ENCODE measurements around the gene BTBD6.

Gene BTBD6

GRCh38 chr14:105211758-105212089 lies 36.6 kb upstream of the BTBD6 start:
- no peak for DNase-seq

GRCh38 chr14:105212541-105213300 lies 35.6 kb upstream of the BTBD6 start:
- DNase-seq = no peak

DNA sequence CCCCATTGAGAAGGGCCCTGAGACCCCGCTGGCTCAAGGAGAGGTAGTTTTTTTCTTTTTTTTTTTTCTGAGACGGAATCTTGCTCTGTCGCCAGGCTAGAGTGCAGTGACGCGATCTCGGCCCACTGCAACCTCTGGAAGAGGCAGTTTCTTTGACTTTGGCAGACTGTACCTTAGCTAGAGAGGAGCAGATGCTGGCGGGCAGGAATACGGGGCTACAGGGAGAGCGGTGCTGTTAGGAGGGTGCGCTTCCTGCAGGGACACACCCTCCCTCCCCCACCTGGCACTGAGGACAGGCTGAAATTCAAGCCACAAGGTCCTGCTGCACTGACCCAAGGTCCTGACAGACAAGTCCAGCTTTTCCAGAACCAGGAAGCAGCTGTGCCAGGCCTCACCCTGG lies 35.0 kb upstream of the BTBD6 start:
- no peak for DNase-seq

- DNase-seq = no peak
These were observed 33.9 kb upstream of the BTBD6 start for GRCh38 chr14:105214324-105214915.

- no peak for DNase-seq
These were observed 32.7 kb upstream of the BTBD6 start for GRCh38 chr14:105215602-105216001.

DNA sequence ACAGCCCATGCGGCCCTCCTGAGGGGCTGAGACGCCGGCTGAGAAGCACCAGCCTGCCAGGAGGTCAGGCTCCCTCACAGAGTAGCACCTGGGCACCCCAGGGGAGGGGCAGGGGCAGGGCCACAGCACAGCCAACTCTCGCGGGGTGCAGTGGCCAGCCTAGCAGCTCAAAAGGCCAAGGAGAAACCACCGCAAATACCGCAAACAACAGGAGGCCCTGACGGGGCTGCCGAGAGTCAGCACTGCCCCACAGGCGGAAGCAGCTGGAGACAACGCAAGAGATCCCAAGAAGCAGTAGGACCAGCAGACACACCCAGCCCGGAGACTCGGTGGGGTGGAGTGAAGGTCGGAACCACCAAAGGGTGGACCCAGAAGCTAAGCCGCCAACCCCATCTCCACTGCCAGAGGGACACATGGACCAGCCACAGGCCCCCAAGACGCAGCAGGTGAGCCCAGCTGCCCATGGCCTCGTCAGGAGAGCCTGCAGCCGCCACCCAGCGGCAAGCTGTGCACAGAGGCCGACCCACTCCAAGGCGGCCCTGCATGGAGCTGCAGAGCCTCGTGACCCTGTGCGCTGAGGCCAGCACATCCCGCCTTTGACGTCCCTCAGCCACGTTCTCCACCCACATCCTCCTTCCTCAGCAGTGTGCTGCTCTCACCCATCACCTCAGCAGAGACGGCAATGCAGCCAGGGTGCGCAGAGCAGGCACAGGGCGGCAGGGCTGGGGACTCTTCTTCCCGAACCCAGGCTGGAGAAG lies 31.7 kb upstream of the BTBD6 start:
- DNase-seq = no peak

DNA sequence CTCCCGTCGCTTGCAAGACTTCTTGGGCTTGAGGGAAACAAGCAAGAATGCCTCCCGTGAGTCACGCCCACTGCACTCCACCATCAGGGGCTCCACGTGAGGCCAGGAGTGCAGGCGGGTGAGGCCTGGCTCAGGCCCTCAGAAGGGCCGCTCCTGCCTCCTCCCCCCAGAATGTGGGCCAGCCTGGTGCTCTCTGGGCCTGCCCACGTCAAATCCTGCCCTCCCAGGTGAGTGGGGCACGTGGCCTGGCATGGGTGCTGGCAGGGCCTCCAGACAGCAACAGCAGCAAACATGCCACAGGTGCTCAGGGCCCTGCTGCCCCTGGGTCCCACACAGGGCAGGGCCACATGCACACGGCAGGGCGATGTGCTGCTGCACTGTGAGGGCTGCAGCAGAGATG lies 30.6 kb upstream of the BTBD6 start:
- DNase-seq = no peak

DNA sequence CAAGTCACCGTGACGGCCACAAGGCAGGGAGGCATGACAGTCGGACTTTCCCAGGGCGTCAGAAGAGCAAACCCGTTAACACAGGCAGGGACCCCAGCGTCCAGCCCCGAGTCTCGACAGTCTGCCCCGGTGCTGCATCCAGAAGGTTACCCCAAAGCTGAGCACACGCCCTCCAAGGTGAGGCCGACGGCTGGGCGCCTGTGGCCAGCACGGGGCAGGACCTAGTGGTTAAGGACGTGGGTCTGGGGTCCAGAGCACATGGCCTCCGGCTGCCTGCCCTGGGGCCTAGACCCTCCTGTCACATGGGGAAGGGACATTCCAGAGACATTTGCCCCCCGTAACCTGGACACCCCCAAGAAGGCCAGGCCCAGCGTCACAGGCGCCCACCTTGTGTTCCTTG lies 29.7 kb upstream of the BTBD6 start:
- DNase-seq = no peak

- no peak for DNase-seq
These were observed 29.2 kb upstream of the BTBD6 start for GRCh38 chr14:105219043-105219612.

DNA sequence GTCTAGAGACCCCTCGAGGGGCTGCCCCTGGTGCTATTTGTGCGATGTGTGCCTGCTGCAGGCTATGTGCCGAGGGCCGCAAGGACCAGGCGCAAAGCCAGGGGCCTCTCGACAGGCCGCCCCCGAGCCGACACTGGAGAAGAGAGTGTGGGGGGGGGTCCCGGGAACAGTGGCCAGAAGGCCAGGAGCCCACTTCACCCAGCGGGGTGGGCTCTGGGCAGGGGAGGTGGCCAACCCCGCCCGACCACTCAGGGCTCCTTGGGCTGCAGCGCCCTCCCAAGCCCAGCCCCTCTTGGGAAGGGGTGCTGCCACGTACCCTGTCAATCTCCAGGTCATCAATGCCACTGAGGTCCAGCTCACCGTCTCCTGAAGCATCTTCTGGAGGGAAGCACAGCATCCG lies 28.6 kb upstream of the BTBD6 start:
- no peak for DNase-seq

DNA sequence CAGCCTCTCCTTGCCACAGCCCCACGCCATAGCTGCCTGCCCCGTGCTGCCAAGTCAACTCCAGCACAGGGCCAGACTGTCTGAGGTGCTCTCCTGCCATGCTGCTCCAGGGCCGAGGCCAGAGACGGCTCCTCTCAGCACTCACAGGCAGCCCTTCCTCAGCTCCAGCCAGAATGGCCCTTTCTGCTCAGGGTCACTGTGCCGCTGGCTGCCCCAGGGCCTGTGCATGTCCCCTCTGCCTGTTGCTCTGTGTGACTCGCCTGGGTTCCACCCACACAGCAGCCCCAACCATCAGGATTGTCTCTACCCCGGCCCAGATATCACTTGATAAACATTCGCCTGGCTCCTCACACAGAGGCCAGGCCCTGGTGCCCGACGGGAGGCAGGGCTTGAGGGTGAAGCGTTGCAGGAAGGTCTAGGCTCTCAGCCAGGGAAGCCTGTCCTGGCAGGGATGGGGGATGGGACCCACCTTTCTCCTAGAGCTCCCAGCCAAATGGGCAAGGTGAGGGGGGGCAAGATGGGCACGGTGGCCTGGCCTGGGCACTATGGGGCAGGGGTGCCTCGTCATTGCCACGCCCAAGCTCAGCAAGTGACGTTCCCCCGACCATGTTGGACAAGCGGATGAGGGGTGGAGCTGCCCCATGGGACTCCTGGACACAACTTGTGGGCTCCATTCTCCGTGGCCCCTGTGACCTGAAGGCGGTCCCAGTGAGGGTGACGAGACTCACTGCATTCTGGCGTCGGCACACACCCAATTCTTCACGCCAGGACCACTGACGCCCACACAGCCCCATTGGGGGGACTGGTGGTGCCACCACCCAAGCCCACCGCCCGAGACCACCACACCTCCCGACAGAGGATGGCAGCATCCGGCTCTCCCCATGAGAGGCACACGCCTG lies 27.4 kb upstream of the BTBD6 start:
- no peak for DNase-seq

- DNase-seq = no peak
These were observed 26.6 kb upstream of the BTBD6 start for GRCh38 chr14:105221598-105222178.

DNA sequence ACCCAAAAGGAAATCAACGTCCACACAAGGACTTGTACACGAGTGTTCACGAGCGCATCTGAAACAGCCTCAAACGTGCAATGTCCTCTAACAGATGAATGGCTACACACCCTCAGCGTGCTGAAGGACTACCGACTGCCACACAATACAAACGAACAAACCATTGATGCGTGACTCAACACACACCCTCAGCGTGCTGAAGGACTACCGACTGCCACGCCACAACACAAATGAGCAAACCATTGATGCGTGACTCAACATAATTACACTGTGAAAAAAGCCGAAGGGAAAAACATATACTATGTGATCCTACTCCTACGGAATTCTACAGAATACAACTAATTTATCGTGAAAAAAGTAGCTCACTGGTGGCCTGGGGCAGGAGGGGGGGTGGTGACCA lies 25.1 kb upstream of the BTBD6 start:
- no peak for DNase-seq

DNA sequence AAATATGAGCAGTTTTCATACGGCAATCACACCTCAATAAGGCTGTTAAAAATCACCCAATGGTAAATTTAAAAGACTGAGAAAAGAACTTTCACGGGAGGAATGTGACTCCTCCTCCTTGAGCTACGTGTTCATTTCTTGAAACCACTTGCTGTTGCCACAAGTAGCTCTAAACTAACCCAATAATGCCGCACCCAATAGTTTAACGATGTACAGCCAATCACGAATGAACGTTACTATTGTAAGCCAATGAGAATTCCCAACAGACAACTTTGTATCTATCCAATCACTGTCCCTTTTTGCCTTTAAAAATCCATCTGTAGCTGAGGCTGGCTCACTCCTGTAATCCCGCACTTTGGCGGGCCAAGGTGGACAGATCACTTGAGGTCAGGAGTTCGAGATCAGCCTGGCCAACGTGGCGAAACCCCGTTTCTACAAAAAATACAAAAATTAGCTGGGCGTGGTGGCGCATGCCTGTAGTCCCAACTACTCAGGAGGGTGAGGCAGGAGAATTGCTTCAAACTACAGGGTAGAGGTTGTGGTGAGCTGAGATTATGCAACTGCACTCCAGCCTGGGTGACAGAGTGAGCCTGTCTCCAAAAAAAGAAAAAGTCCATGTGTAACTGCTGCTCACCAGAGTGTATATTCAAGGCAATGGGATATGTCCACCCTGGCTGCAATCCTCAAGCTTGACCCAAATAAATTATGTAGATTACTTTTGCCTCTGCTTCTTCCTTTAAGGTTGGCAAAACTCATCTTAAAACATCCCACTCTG lies 24.4 kb upstream of the BTBD6 start:
- no peak for DNase-seq

- no peak for DNase-seq
These were observed 23.3 kb upstream of the BTBD6 start for GRCh38 chr14:105224845-105225570.

GRCh38 chr14:105226198-105226597 lies 22.1 kb upstream of the BTBD6 start:
- DNase-seq = no peak

GRCh38 chr14:105227346-105227745 lies 21.0 kb upstream of the BTBD6 start:
- DNase-seq = no peak

DNA sequence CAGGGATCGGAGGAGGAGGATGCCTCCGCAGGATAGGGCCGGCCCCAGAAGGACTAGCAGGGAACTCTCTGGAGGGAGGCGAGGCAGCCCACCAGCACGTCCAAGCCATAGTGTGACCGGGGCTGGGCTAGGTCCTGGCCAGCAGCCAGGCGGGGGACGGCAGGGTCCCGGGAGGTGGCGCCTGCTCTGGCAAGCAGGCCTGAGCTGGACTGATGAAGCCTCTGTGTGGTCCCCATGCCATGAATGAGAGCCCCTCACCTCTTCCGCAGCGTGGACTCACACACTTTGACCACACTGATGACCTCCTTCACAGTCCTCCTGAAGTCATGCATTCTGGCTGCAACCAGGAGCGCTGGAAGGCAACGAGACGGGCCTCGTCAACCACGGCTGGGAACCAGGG lies 19.8 kb upstream of the BTBD6 start:
- DNase-seq = no peak

DNA sequence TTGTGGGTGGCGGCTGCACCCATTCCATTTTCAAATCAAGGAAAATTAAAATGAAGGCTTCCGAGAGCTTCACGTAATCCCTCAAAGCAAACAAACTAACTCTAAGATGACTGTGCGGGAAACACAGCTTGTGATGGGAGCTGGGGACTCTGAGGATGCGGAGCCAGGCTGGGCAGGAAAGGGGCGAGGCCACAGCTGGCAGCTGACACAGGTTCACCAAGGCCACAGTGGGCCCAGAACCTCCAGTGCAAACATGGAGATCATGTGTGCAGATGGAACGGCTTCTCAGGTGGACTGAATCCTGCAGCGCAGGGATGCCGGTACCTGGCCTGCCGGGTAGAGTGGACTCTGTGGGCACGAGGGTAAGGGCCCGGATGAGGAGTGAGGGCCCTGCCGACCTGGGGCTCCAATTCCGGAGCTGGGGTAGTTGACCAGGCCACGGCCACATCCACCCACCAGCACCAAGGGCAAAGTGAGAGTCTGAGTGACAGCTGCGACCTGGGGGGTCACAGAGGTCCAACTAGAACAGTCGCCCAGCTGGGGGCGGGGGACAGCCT lies 19.2 kb upstream of the BTBD6 start:
- DNase-seq = no peak

DNA sequence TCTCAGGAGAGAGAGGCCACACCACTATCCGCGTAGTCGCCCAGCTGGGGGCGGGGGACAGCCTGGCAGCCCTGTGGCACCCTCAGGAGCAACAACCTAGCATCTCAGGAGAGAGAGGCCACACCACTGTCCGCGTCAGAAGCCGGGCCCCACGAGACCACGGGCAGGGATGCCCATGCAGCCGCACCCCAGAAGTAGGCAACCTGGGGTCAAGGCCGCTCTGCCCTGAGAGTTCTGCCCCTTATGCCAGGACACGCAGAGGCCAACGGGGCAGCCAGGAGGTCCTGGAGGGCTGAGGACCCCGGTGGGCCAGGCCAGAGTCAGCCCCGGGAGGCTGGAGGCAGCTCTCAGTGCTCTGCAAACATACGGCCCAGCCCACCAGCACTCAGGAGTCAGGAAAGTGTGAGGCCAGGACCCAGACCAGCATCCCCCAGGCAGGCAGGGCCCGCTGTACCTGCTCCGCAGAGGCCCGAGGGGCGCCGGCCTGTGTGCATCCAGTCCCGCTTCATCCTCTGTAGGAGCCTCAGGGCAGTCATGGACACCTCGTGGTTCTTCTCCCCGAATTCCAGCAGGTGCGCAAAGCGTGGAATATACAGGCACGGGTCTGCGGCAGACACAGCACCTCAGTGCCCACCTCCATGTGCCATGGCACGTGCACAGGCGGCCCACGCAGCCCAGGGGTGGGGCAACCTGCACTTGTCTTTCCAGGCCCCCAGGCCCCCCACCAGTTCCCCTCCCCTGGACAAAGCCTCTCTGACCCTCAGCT lies 7.3 kb upstream of the BTBD6 start:
- DNase-seq = no peak

Data from activated T-cell treated with anti-CD3 and anti-CD28 coated beads, Interleukin-2, amount 50 U/mL, for 1 hour (primary cell).